Liver (tissue), 9 donors: ENCODE measurements around the gene WFS1. TPM values are rescaled to one million over a fixed set of nuclear protein-coding genes. Genes with fewer than 3 reads are reported as not detected.

Source experiments
- DNase-seq: peaks from one replicate; pipeline ENCODE4 v3.0.0-alpha.2; 2017; ENCODE audit warnings: low spot score
- H3K27ac ChIP-seq, 2 donors: one replicate each; pipeline ENCODE4 v1.7.0; 2013; ENCODE audit warnings: inconsistent platforms in 2 of 2, low read length in 2 of 2, control low read depth in 1 of 2, low read depth in 1 of 2, mild to moderate bottlenecking in 1 of 2
- H3K27me3 ChIP-seq, 4 donors: one replicate each; pipeline versions ENCODE4 v1.6.1 to v1.7.0; 2013; ENCODE audit warnings: low read length in 3 of 4, inconsistent platforms in 1 of 4, mild to moderate bottlenecking in 1 of 4, moderate library complexity in 1 of 4; ENCODE audit not compliant: control insufficient read depth in 4 of 4, insufficient read depth in 4 of 4
- H3K36me3 ChIP-seq, 4 donors: one replicate each; pipeline versions ENCODE4 v1.6.1 to v1.7.0; 2013; ENCODE audit warnings: low read length in 3 of 4, mild to moderate bottlenecking in 3 of 4, low read depth in 1 of 4, moderate library complexity in 1 of 4; ENCODE audit not compliant: control insufficient read depth in 4 of 4, insufficient read depth in 3 of 4
- H3K4me1 ChIP-seq, 4 donors: one replicate each; pipeline versions ENCODE4 v1.6.1 to v1.7.0; 2013; ENCODE audit warnings: low read length in 3 of 4, mild to moderate bottlenecking in 3 of 4, moderate library complexity in 1 of 4; ENCODE audit not compliant: control insufficient read depth in 4 of 4, insufficient read depth in 4 of 4
- H3K4me3 ChIP-seq, 3 donors: one replicate each; pipeline versions ENCODE4 v1.6.1 to v1.7.0; 2013; ENCODE audit warnings: low read length in 3 of 3, control low read depth in 1 of 3, low read depth in 1 of 3, mild to moderate bottlenecking in 1 of 3
- H3K9ac ChIP-seq, 2 donors: one replicate each; pipeline ENCODE4 v1.7.0; 2013; ENCODE audit warnings: low read length in 2 of 2, mild to moderate bottlenecking in 2 of 2, moderate library complexity in 2 of 2, control low read depth in 1 of 2, low read depth in 1 of 2
- H3K9me3 ChIP-seq, 4 donors: one replicate each; pipeline versions ENCODE4 v1.6.1 to v1.7.0; 2013; ENCODE audit warnings: low read length in 3 of 4; ENCODE audit not compliant: control insufficient read depth in 4 of 4
- ATF3 ChIP-seq: IDR thresholded peaks from 2 replicates; pipeline ENCODE4 v1.6.1; 2016; ENCODE audit warnings: antibody characterized with exemption
- CTCF ChIP-seq: fragments of 150-350 bp; IDR thresholded peaks from 2 replicates; pipeline ENCODE4 v1.5.1; 2017; ENCODE audit warnings: improper control_type of control experiment, low read depth, low read length; ENCODE audit not compliant: missing input control
- EGR1 ChIP-seq, 2 donors: IDR thresholded peaks; 2 replicates each; pipeline ENCODE4 v1.6.1; 2016 to 2018; ENCODE audit warnings: antibody characterized with exemption in 2 of 2, low read depth in 2 of 2
- FOXA1 ChIP-seq: IDR thresholded peaks from 2 replicates; pipeline ENCODE4 v1.6.1; 2016; ENCODE audit warnings: antibody characterized with exemption
- FOXA2 ChIP-seq: IDR thresholded peaks from 2 replicates; pipeline ENCODE4 v1.6.1; 2016; ENCODE audit warnings: antibody characterized with exemption
- GABPA ChIP-seq, 2 donors: IDR thresholded peaks in 1 of 2; conservative IDR thresholded peaks in 1 of 2; 2 replicates each; pipeline ENCODE4 v1.6.1; 2016; ENCODE audit warnings: antibody characterized with exemption in 2 of 2, mild to moderate bottlenecking in 1 of 2, moderate library complexity in 1 of 2
- HNF4A ChIP-seq, 2 donors: conservative IDR thresholded peaks; 2 replicates each; pipeline ENCODE4 v1.6.1; 2016; ENCODE audit warnings: antibody characterized with exemption in 2 of 2, mild to moderate bottlenecking in 2 of 2
- HNF4G ChIP-seq: IDR thresholded peaks from 2 replicates; pipeline ENCODE4 v1.6.1; 2016; ENCODE audit warnings: antibody characterized with exemption
- JUND ChIP-seq, 2 donors: IDR thresholded peaks; 2 replicates each; pipeline ENCODE4 v1.6.1; 2016; ENCODE audit warnings: antibody characterized with exemption in 2 of 2
- MAX ChIP-seq: IDR thresholded peaks from 2 replicates; pipeline ENCODE4 v1.6.1; 2016; ENCODE audit warnings: antibody characterized with exemption
- NR2F2 ChIP-seq: IDR thresholded peaks from 2 replicates; pipeline ENCODE4 v1.6.1; 2016; ENCODE audit warnings: antibody characterized with exemption
- RAD21 ChIP-seq, 2 donors: IDR thresholded peaks; 2 replicates each; pipeline ENCODE4 v1.6.1; 2016; ENCODE audit warnings: antibody characterized with exemption in 2 of 2, mild to moderate bottlenecking in 2 of 2
- REST ChIP-seq: IDR thresholded peaks from 2 replicates; pipeline ENCODE4 v1.6.1; 2016; ENCODE audit warnings: antibody characterized with exemption, mild to moderate bottlenecking
- RXRA ChIP-seq, 2 donors: IDR thresholded peaks; 2 replicates each; pipeline ENCODE4 v1.6.1; 2017 to 2018; ENCODE audit warnings: antibody characterized with exemption in 2 of 2, mild to moderate bottlenecking in 1 of 2
- SP1 ChIP-seq: IDR thresholded peaks from 2 replicates; pipeline ENCODE4 v1.6.1; 2018; ENCODE audit warnings: antibody characterized with exemption, mild to moderate bottlenecking
- TAF1 ChIP-seq: conservative IDR thresholded peaks from 2 replicates; pipeline ENCODE4 v1.6.1; 2016; ENCODE audit warnings: antibody characterized with exemption, mild to moderate bottlenecking
- YY1 ChIP-seq: IDR thresholded peaks from 2 replicates; pipeline ENCODE4 v1.6.1; 2016; ENCODE audit warnings: antibody characterized with exemption, mild to moderate bottlenecking
- ZBTB33 ChIP-seq: IDR thresholded peaks from 2 replicates; pipeline ENCODE4 v1.6.1; 2016; ENCODE audit warnings: antibody characterized with exemption
- WGBS: extraction: QIAGEN DNeasy Blood & Tissue Kit; methylation state at CpG from one replicate; pipeline ENCODE4 v1.1.7; 2013; 5-methylcytosine and 5-hydroxymethylcytosine counted together
- polyA plus RNA-seq, 2 donors: library from polyadenylated mRNA; stranded (reverse) in 1 of 2; unstranded in 1 of 2; fragments of 200-250 nt in 1 of 2; fragments of >200 nt in 1 of 2; fragmentation: Nextera tagmentation in 1 of 2; extraction: Ambion mirVana in 1 of 2; gene quantifications; one replicate each; pipeline versions ENCODE4 v1.2.1 to v1.2.3, GENCODE V29; 2013 to 2015
- total RNA-seq, 2 donors: library from RNA; depleted of rRNA; stranded (reverse); fragments of >200 nt; gene quantifications; one replicate each; pipeline ENCODE4 v1.2.3, GENCODE V29; 2014
- donor health status: healthy.
- donor health status: healthy.
- donor health status: healthy.
- donor health status: healthy.
- donor health status: healthy.

WFS1 gene
- total and polyA plus RNA-seq, 4 donors = 6.0 to 23.9 (median 13.0) TPM

GRCh38 chr4:6239486-6239885 lies 30.2 kb upstream of the WFS1 start (continued):
- TF ChIP-seq CTCF = no peak
- TF ChIP-seq FOXA2 = no peak
- TF ChIP-seq GABPA (IDR thresholded peaks at IDR 0.05 in 1 of 2, conservative IDR thresholded peaks at IDR 0.05 in 1 of 2) = no peak
- no peak for TF ChIP-seq JUND (IDR thresholded peaks at IDR 0.05)

- H3K9ac ChIP-seq = no peak overlapping the region
- H3K4me3 ChIP-seq = no peak overlapping the region
- no peaks in the 10 kb centered on the region for H3K4me1 ChIP-seq
- H3K9me3 ChIP-seq = peaks cover 3 to 5% (median 4%) of the 10 kb centered on the region in 4 donors
- H3K27ac ChIP-seq = no peak overlapping the region
- no peak for DNase-seq
- no peak for TF ChIP-seq RAD21 (IDR thresholded peaks at IDR 0.05)
- TF ChIP-seq ZBTB33 = no peak
- TF ChIP-seq GABPA (IDR thresholded peaks at IDR 0.05 in 1 of 2, conservative IDR thresholded peaks at IDR 0.05 in 1 of 2) = no peak
- TF ChIP-seq ATF3 = no peak
- TF ChIP-seq MAX = no peak
- TF ChIP-seq FOXA2 = no peak
- no peak for TF ChIP-seq HNF4G
- no peak for TF ChIP-seq YY1
- no peak for TF ChIP-seq CTCF
- TF ChIP-seq RXRA (IDR thresholded peaks at IDR 0.05) = no peak
- no peak for TF ChIP-seq JUND (IDR thresholded peaks at IDR 0.05)
- no peak for TF ChIP-seq EGR1 (IDR thresholded peaks at IDR 0.05; ENCODE audit: low read depth in 2 of 2)
- TF ChIP-seq SP1 = no peak
- TF ChIP-seq TAF1 = no peak
- TF ChIP-seq REST = no peak
- TF ChIP-seq HNF4A (conservative IDR thresholded peaks at IDR 0.05) = no peak
- no peak for TF ChIP-seq NR2F2
- TF ChIP-seq FOXA1 = no peak
- H3K27me3 ChIP-seq = peaks cover 0 to 14% (median under 1%) of the 10 kb centered on the region in 4 donors
- 71% methylated on average over 11 of the region's 11 CpGs for WGBS
- H3K36me3 ChIP-seq = no peaks in the 10 kb centered on the region
Observed at GRCh38 chr4:6239968-6240367, 29.7 kb upstream of the WFS1 start.
